ENCODE results near the gene LARP7.
"Not testable (repeated sequence)": the region's sequence is repeated elsewhere in the genome, so short reads cannot be mapped to it uniquely, and the experiment has no call there.

The LARP7 gene

GRCh38 chr4:112636688-112637551 is at the start of gene LARP7, which contains the start of gene ZGRF1:
LARP7 (plus strand) TSS chr4:112637143; CDS start chr4:112644670, 7,527 bp downstream.
ZGRF1 (minus strand) TSS chr4:112636909; CDS start chr4:112633176, 3,733 bp downstream.
- DNase-seq = peak; percentile 96

- DNase-seq = no peak
These were observed 47.7 kb upstream of the LARP7 start for GRCh38 chr4:112589206-112589605.

GRCh38 chr4:112591593-112591992 is 45.4 kb upstream of the LARP7 start:
- no peak for DNase-seq

- DNase-seq = no peak
These were observed 44.2 kb upstream of the LARP7 start for GRCh38 chr4:112592717-112593116.

GRCh38 chr4:112593438-112594133 is 43.4 kb upstream of the LARP7 start:
- DNase-seq = no peak

- DNase-seq = no peak
These were observed 42.0 kb upstream of the LARP7 start for GRCh38 chr4:112594993-112595392.

GRCh38 chr4:112604589-112604988 is 32.4 kb upstream of the LARP7 start:
- peak; percentile 15 for DNase-seq

GRCh38 chr4:112612814-112613213 is 24.1 kb upstream of the LARP7 start:
- DNase-seq = not testable (repeated sequence)

- no peak for DNase-seq
These were observed 20.0 kb upstream of the LARP7 start for GRCh38 chr4:112616984-112617383.

- DNase-seq = no peak
These were observed 10.7 kb upstream of the LARP7 start for GRCh38 chr4:112626228-112626627.

GRCh38 chr4:112633477-112634235 is 3.3 kb upstream of the LARP7 start:
- DNase-seq = no peak

- DNase-seq = peak; percentile 32
These were observed 566 bp downstream of the LARP7 start for GRCh38 chr4:112637552-112637866.

GRCh38 chr4:112642526-112642925 is 5.6 kb downstream of the LARP7 start:
- no peak for DNase-seq

- not testable (repeated sequence) for DNase-seq
These were observed 7.9 kb downstream of the LARP7 start for GRCh38 chr4:112644595-112645535.

- no peak for DNase-seq
These were observed 8.8 kb downstream of the LARP7 start for GRCh38 chr4:112645541-112646329.

GRCh38 chr4:112646632-112647537 is 9.9 kb downstream of the LARP7 start:
- DNase-seq = no peak

- no peak for DNase-seq
These were observed 10.8 kb downstream of the LARP7 start for GRCh38 chr4:112647785-112648184.

GRCh38 chr4:112648263-112649054 is 11.5 kb downstream of the LARP7 start:
- no peak for DNase-seq

GRCh38 chr4:112649055-112649408 is 12.1 kb downstream of the LARP7 start:
- no peak for DNase-seq

GRCh38 chr4:112650332-112650731 is 13.4 kb downstream of the LARP7 start:
- no peak for DNase-seq

Measured in NCI-H146 (cell line).